H9 (cell line): ENCODE measurements around the gene TMC1. TPM values are rescaled to one million over a fixed set of nuclear protein-coding genes. Genes with fewer than 3 reads are reported as not detected.

Experiments
- DNase-seq: peaks from one replicate; pipeline ENCODE4 v3.0.0-alpha.2; 2017
- H2AFZ ChIP-seq: one replicate; pipeline ENCODE4 v1.6.1; 2013; ENCODE audit warnings: mild to moderate bottlenecking, low read length, control low read depth, moderate library complexity
- H2AK5ac ChIP-seq: 2 replicates; pipeline ENCODE4 v1.6.1; 2013; ENCODE audit warnings: low read length, control low read depth, mixed read lengths; ENCODE audit not compliant: insufficient read length
- H2BK120ac ChIP-seq: one replicate; pipeline ENCODE4 v1.6.1; 2013; ENCODE audit warnings: low read depth, mild to moderate bottlenecking, low read length, control low read depth, inconsistent platforms; ENCODE audit not compliant: poor library complexity, severe bottlenecking
- H2BK12ac ChIP-seq: 2 replicates; pipeline ENCODE4 v1.6.1; 2013; ENCODE audit warnings: low read length, control low read depth, mixed read lengths, low read depth; ENCODE audit not compliant: insufficient read length
- H2BK15ac ChIP-seq: 2 replicates; pipeline ENCODE4 v1.6.1; 2013; ENCODE audit warnings: low read depth, low read length, control low read depth
- H2BK20ac ChIP-seq: one replicate; pipeline ENCODE4 v1.6.1; 2013; ENCODE audit warnings: low read depth, mild to moderate bottlenecking, low read length, control low read depth, inconsistent platforms; ENCODE audit not compliant: poor library complexity, severe bottlenecking
- H2BK5ac ChIP-seq: 2 replicates; pipeline ENCODE4 v1.6.1; 2013; ENCODE audit warnings: low read length, control low read depth, mixed read lengths; ENCODE audit not compliant: insufficient read length
- H3K14ac ChIP-seq: 2 replicates; pipeline ENCODE4 v1.6.1; 2013; ENCODE audit warnings: low read length, control low read depth; ENCODE audit not compliant: insufficient read depth
- H3K18ac ChIP-seq: 2 replicates; pipeline ENCODE4 v1.6.1; 2013; ENCODE audit warnings: low read depth, mild to moderate bottlenecking, mixed read lengths, low read length, control low read depth; ENCODE audit not compliant: insufficient read length
- H3K23ac ChIP-seq: 2 replicates; pipeline ENCODE4 v1.6.1; 2013; ENCODE audit warnings: low read length, control low read depth, mixed read lengths, low read depth; ENCODE audit not compliant: insufficient read length
- H3K23me2 ChIP-seq: 2 replicates; pipeline ENCODE4 v1.6.1; 2013; ENCODE audit warnings: low read depth, mild to moderate bottlenecking, mixed read lengths, low read length, control low read depth; ENCODE audit not compliant: insufficient read length, poor library complexity, severe bottlenecking
- H3K27ac ChIP-seq: 2 replicates; pipeline ENCODE4 v1.5.1; 2013; ENCODE audit warnings: low read length, control low read depth, mixed read lengths, low read depth; ENCODE audit not compliant: insufficient read length
- H3K27me3 ChIP-seq: 2 replicates; pipeline ENCODE4 v1.6.1; 2013; ENCODE audit warnings: low read length, control low read depth, inconsistent platforms; ENCODE audit not compliant: insufficient read depth
- H3K4ac ChIP-seq: 2 replicates; pipeline ENCODE4 v1.6.1; 2013; ENCODE audit warnings: low read depth, mild to moderate bottlenecking, control low read depth, inconsistent platforms, low read length, moderate library complexity
- H3K4me1 ChIP-seq: 2 replicates; pipeline ENCODE4 v1.6.1; 2013; ENCODE audit warnings: low read length, control low read depth, inconsistent platforms; ENCODE audit not compliant: insufficient read depth
- H3K4me2 ChIP-seq: 2 replicates; pipeline ENCODE4 v1.6.1; 2013; ENCODE audit warnings: low read length, control low read depth, mixed read lengths; ENCODE audit not compliant: insufficient read length, insufficient read depth
- H3K56ac ChIP-seq: 2 replicates; pipeline ENCODE4 v1.6.1; 2013; ENCODE audit warnings: low read depth, mild to moderate bottlenecking, mixed read lengths, low read length, control low read depth; ENCODE audit not compliant: insufficient read length
- H3K79me1 ChIP-seq: 2 replicates; pipeline ENCODE4 v1.6.1; 2013; ENCODE audit warnings: low read depth, mild to moderate bottlenecking, moderate library complexity, low read length, control low read depth, inconsistent platforms; ENCODE audit not compliant: insufficient read depth, poor library complexity, severe bottlenecking
- H3K79me2 ChIP-seq: 2 replicates; pipeline ENCODE4 v1.6.1; 2013; ENCODE audit warnings: low read length, control low read depth, inconsistent platforms; ENCODE audit not compliant: insufficient read depth
- H3K9ac ChIP-seq: 2 replicates; pipeline ENCODE4 v1.6.1; 2013; ENCODE audit warnings: low read length, control low read depth, mixed read lengths; ENCODE audit not compliant: insufficient read length; ENCODE audit errors: extremely low read depth
- H3K9me3 ChIP-seq: one replicate; pipeline ENCODE4 v1.6.1; 2013; ENCODE audit warnings: low read depth, low read length, inconsistent platforms; ENCODE audit not compliant: control insufficient read depth
- H3T11ph ChIP-seq: one replicate; pipeline ENCODE4 v1.6.1; 2013; ENCODE audit warnings: mild to moderate bottlenecking, low read length, control low read depth, inconsistent platforms
- H4K20me1 ChIP-seq: one replicate; pipeline ENCODE4 v1.6.1; 2013; ENCODE audit not compliant: control insufficient read depth, insufficient read length, insufficient read depth
- H4K5ac ChIP-seq: 2 replicates; pipeline ENCODE4 v1.6.1; 2013; ENCODE audit warnings: low read depth, mild to moderate bottlenecking, mixed read lengths, low read length, control low read depth; ENCODE audit not compliant: insufficient read length
- H4K8ac ChIP-seq: replicated peaks from 2 replicates; pipeline ENCODE4 v1.6.1; 2013; ENCODE audit warnings: low read length, control low read depth, mixed read lengths, low read depth; ENCODE audit not compliant: insufficient read length
- H4K91ac ChIP-seq: 2 replicates; pipeline ENCODE4 v1.6.1; 2013; ENCODE audit warnings: low read depth, mild to moderate bottlenecking, moderate library complexity, mixed read lengths, low read length, control low read depth; ENCODE audit not compliant: insufficient read length
- H3K27ac Mint-ChIP-seq, 3 experiments: 2 replicates in 2 of 3; 3 replicates in 1 of 3; pipeline ENCODE4 v1.8.0; 2020 to 2021; ENCODE audit warnings: mixed read lengths in 3 of 3, mild to moderate bottlenecking in 1 of 3, moderate library complexity in 1 of 3
- H3K27me3 Mint-ChIP-seq: 2 replicates; pipeline ENCODE4 v1.8.0; 2021; ENCODE audit warnings: low read depth, mild to moderate bottlenecking, moderate library complexity, mixed read lengths
- H3K36me3 Mint-ChIP-seq, 3 experiments: 2 replicates in 2 of 3; 3 replicates in 1 of 3; pipeline ENCODE4 v1.8.0; 2020 to 2021; ENCODE audit warnings: low read depth in 3 of 3, mixed read lengths in 3 of 3; ENCODE audit not compliant: insufficient read depth in 1 of 3
- H3K4me1 Mint-ChIP-seq, 2 experiments: 2 replicates each; pipeline ENCODE4 v1.8.0; 2020; ENCODE audit warnings: mixed read lengths in 2 of 2
- H3K4me3 Mint-ChIP-seq, 2 experiments: 2 replicates in 1 of 2; 3 replicates in 1 of 2; pipeline ENCODE4 v1.8.0; 2020 to 2021; ENCODE audit warnings: mild to moderate bottlenecking in 2 of 2, mixed read lengths in 2 of 2, moderate library complexity in 1 of 2
- H3K9me3 Mint-ChIP-seq, 2 experiments: 2 replicates in 1 of 2; 3 replicates in 1 of 2; pipeline ENCODE4 v1.8.0; 2020; ENCODE audit warnings: mild to moderate bottlenecking in 2 of 2, mixed read lengths in 2 of 2, moderate library complexity in 1 of 2
- CTCF ChIP-seq: fragments of 200-600 bp; sonication (generic); conservative IDR thresholded peaks from 3 replicates; pipeline ENCODE4 v1.8.0; 2021; ENCODE audit warnings: antibody characterized with exemption, mild to moderate bottlenecking
- WGBS: extraction: QIAGEN DNeasy Blood & Tissue Kit; methylation state at CpG from one replicate; pipeline ENCODE4 v1.1.7; 2013; ENCODE audit warnings: missing lambda C conversion rate, low lambda C conversion rate, mixed read lengths; ENCODE audit not compliant: insufficient read length; ENCODE audit errors: extremely low coverage; 5-methylcytosine and 5-hydroxymethylcytosine counted together
- total RNA-seq: library from RNA; stranded (reverse); gene quantifications from 2 replicates; pipeline ENCODE4 v1.2.1, GENCODE V29; 2021

The TMC1 gene
- total RNA-seq, 1 experiment from 2014 or later = 2.4 TPM

GRCh38 chr9:72627147-72627546, 105.7 kb downstream of the TMC1 start:
- Histone ChIP-seq H3K4me2 (no peak overlapping the region), H3K18ac (no peak overlapping the region), H3K9ac (no peak overlapping the region), H2BK20ac (no peak overlapping the region), H3K23ac (no peak overlapping the region), H2BK120ac (no peak overlapping the region), H4K91ac (no peak overlapping the region), H3K4me1 (no peaks in the 10 kb centered on the region), H2AFZ (no peak overlapping the region), H2BK12ac (no peak overlapping the region), H4K20me1 (no peaks in the 10 kb centered on the region), H2BK5ac (no peak overlapping the region), H4K5ac (no peak overlapping the region), H3K79me1 (no peaks in the 10 kb centered on the region), H3K14ac (no peak overlapping the region), H3K4ac (no peak overlapping the region), H3K23me2 (no peaks in the 10 kb centered on the region), H3K27ac (no peak overlapping the region), H4K8ac (no peak overlapping the region), H2AK5ac (no peak overlapping the region), H3K56ac (no peak overlapping the region), H2BK15ac (no peak overlapping the region), H3T11ph (no peak overlapping the region), H3K9me3 (no peaks in the 10 kb centered on the region), H3K79me2 (no peaks in the 10 kb centered on the region), H3K27me3 (no peaks in the 10 kb centered on the region)
- Mint-ChIP-seq H3K27me3 (no peaks in the 10 kb centered on the region), H3K27ac (peak overlapping the region in 1 of 3 experiments; percentile 27; a peak in 1 of 7 replicates), H3K4me1 (peaks cover 14 to 16% of the 10 kb centered on the region in 2 experiments), H3K4me3 (no peak overlapping the region), H3K9me3 (peaks cover 7 to 9% of the 10 kb centered on the region in 2 experiments; a peak in 4 of 5 replicates), H3K36me3 (peaks cover 0 to 12% (median 8%) of the 10 kb centered on the region in 3 experiments; a peak in 6 of 7 replicates)
- no peak for TF ChIP-seq CTCF
- no CpG with 5 or more reads among the region's 2 CpGs for WGBS
- no peak for DNase-seq
